ENCODE results near the gene RYR3. TPM values are rescaled to one million over a fixed set of nuclear protein-coding genes. Genes with fewer than 3 reads are reported as not detected.

Gene RYR3
- total RNA-seq, 1 donor from 2014 or later = 0.32 TPM

- intact Hi-C loops (cut with DNase I) = no loop called here
- DNase-seq (no peak), ATAC-seq (no peak)
- no peak for TF ChIP-seq CTCF (IDR thresholded peaks at IDR 0.05)
- Histone ChIP-seq H3K27ac (no peak overlapping the region), H3K9me3 (no peaks in the 10 kb centered on the region), H3K36me3 (no peaks in the 10 kb centered on the region), H3K4me3 (no peak overlapping the region), H3K27me3 (ENCODE audit: low read depth) (no peaks in the 10 kb centered on the region), H3K4me1 (no peaks in the 10 kb centered on the region)
These were observed 222.4 kb downstream of the RYR3 start for GRCh38 chr15:33533197-33533596.

GRCh38 chr15:33534642-33535041, 223.9 kb downstream of the RYR3 start:
- intact Hi-C loops (cut with DNase I) = no loop called here
- TF ChIP-seq CTCF (IDR thresholded peaks at IDR 0.05) = no peak
- no peak for ATAC-seq

GRCh38 chr15:33535135-33535534, 224.4 kb downstream of the RYR3 start:
- Histone ChIP-seq H3K4me3 (no peak overlapping the region), H3K9me3 (no peaks in the 10 kb centered on the region), H3K27me3 (ENCODE audit: low read depth) (no peaks in the 10 kb centered on the region), H3K4me1 (no peaks in the 10 kb centered on the region), H3K36me3 (no peaks in the 10 kb centered on the region), H3K27ac (no peak overlapping the region)
- DNase-seq (no peak), ATAC-seq (no peak)
- TF ChIP-seq CTCF (IDR thresholded peaks at IDR 0.05) = no peak
- intact Hi-C loops (cut with DNase I) = no loop called here

More at GRCh38 chr15:33534642-33535041, 223.9 kb downstream of the RYR3 start:
- Histone ChIP-seq H3K4me3 (no peak overlapping the region), H3K27me3 (ENCODE audit: low read depth) (no peaks in the 10 kb centered on the region), H3K27ac (no peak overlapping the region), H3K36me3 (no peaks in the 10 kb centered on the region), H3K4me1 (no peaks in the 10 kb centered on the region), H3K9me3 (no peaks in the 10 kb centered on the region)
- no peak for DNase-seq

- DNase-seq = no peak
- H3K4me3 ChIP-seq = no peak overlapping the region
- no peak overlapping the region for H3K27ac ChIP-seq
- intact Hi-C loops (cut with DNase I) = no loop called here
- H3K36me3 ChIP-seq = no peaks in the 10 kb centered on the region
- TF ChIP-seq CTCF (IDR thresholded peaks at IDR 0.05) = no peak
- no peaks in the 10 kb centered on the region for H3K4me1 ChIP-seq
- H3K27me3 ChIP-seq (ENCODE audit: low read depth) = no peaks in the 10 kb centered on the region
- no peaks in the 10 kb centered on the region for H3K9me3 ChIP-seq
- peak in 1 of 2 donors; percentile 29 for ATAC-seq
These were observed 229.2 kb downstream of the RYR3 start for GRCh38 chr15:33539825-33540573.

- DNase-seq (no peak), ATAC-seq (no peak)
- no peak for TF ChIP-seq CTCF (IDR thresholded peaks at IDR 0.05)
- no peaks in the 10 kb centered on the region for H3K4me1 ChIP-seq
- no peaks in the 10 kb centered on the region for H3K9me3 ChIP-seq
- H3K4me3 ChIP-seq = no peak overlapping the region
- H3K27ac ChIP-seq = no peak overlapping the region
- intact Hi-C loops (cut with DNase I) = no loop called here
- H3K36me3 ChIP-seq = no peaks in the 10 kb centered on the region
- no peaks in the 10 kb centered on the region for H3K27me3 ChIP-seq (ENCODE audit: low read depth)
These were observed 233.2 kb downstream of the RYR3 start for GRCh38 chr15:33543957-33544356.
